Measurements from ENCODE around the gene POC1A. TPM values are rescaled to one million over a fixed set of nuclear protein-coding genes. Genes with fewer than 3 reads are reported as not detected.

POC1A gene
- total RNA-seq, 1 donor from 2014 or later = 3.7 TPM

DNA sequence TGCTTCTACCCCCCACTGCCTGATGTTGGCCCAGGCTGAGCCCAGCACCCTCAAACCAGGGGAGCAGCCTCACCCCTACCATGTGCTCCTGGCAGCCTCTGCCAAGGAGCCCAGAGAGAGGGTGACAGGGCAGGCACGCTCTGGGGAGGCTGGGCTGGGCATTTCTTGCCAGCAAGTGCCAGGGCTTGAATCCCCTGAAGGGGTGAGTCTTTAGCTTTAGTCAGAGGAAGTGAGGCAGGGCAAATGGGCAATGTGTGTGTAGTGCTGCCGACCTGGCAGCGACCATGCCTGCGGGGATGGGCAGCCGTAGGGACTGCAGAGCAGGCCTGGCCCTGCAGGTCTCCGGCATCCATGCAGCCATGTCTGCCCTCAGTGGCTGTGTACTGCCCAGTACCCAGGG lies 116.0 kb downstream of the POC1A start:
- H3K4me3 Mint-ChIP-seq (ENCODE audit: unreplicated experiment) = no peak overlapping the region

DNA sequence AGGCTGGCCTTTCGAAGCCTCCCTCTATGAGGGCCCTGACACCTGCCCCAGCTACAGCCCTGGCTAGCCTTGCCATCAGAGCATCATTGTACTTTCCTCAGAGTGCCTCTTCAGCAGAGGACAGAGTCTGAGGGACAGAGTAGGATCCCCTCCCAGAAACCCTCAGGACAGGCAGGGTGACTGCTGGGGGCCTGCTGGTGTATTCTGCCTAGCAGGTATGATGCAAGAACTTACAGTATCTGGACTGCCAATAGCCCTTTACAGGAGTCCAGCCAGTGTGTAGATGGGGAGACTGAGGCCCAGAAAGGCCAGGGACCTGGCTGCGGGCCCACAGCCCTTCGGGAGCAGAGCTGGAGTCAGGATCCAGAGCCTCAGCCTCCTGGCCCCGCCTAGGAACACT lies 116.9 kb downstream of the POC1A start:
- H3K4me1 ChIP-seq (ENCODE audit: insufficient read depth, low read length) = peaks cover 8% of the 10 kb centered on the region
- H3K4me3 ChIP-seq (ENCODE audit: insufficient read depth, low read depth, low read length) = no peak overlapping the region
- H3K27ac ChIP-seq (ENCODE audit: low read depth, low read length) = no peak overlapping the region
- peaks cover 2% of the 10 kb centered on the region for H3K4me1 Mint-ChIP-seq (ENCODE audit: low read depth, unreplicated experiment)
- H3K36me3 ChIP-seq (ENCODE audit: insufficient read depth, low read length) = no peaks in the 10 kb centered on the region
- H3K27me3 Mint-ChIP-seq (ENCODE audit: low read depth, unreplicated experiment) = peaks cover 20% of the 10 kb centered on the region
- no peak overlapping the region for H3K4me2 ChIP-seq (ENCODE audit: low read length)
- H3K36me3 Mint-ChIP-seq (ENCODE audit: low read depth, unreplicated experiment) = no peaks in the 10 kb centered on the region
- H3K9me3 Mint-ChIP-seq (ENCODE audit: unreplicated experiment) = peaks cover 4% of the 10 kb centered on the region
- H2AFZ ChIP-seq (ENCODE audit: low read depth, low read length) = no peak overlapping the region
- no peak overlapping the region for H3K9ac ChIP-seq (ENCODE audit: low read length)
- H3K27me3 ChIP-seq (ENCODE audit: insufficient read depth, low read length) = no peaks in the 10 kb centered on the region
- no peaks in the 10 kb centered on the region for H3K79me2 ChIP-seq (ENCODE audit: insufficient read depth, low read length)
- peaks cover under 1% of the 10 kb centered on the region for H3K9me3 ChIP-seq (ENCODE audit: insufficient read depth, low read depth, low read length)
- TF ChIP-seq EZH2 (IDR thresholded peaks at IDR 0.05; ENCODE audit: insufficient read depth, low read length) = no peak
- TF ChIP-seq, protein P1, sequence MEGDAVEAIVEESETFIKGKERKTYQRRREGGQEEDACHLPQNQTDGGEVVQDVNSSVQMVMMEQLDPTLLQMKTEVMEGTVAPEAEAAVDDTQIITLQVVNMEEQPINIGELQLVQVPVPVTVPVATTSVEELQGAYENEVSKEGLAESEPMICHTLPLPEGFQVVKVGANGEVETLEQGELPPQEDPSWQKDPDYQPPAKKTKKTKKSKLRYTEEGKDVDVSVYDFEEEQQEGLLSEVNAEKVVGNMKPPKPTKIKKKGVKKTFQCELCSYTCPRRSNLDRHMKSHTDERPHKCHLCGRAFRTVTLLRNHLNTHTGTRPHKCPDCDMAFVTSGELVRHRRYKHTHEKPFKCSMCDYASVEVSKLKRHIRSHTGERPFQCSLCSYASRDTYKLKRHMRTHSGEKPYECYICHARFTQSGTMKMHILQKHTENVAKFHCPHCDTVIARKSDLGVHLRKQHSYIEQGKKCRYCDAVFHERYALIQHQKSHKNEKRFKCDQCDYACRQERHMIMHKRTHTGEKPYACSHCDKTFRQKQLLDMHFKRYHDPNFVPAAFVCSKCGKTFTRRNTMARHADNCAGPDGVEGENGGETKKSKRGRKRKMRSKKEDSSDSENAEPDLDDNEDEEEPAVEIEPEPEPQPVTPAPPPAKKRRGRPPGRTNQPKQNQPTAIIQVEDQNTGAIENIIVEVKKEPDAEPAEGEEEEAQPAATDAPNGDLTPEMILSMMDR (IDR thresholded peaks at IDR 0.05; ENCODE audit: insufficient read depth, low read depth, low read length) = no peak
- no peaks in the 10 kb centered on the region for H4K20me1 ChIP-seq (ENCODE audit: insufficient read depth, low read length)
- DNase-seq (ENCODE audit: low read depth) = no peak
- H3K27ac Mint-ChIP-seq (ENCODE audit: unreplicated experiment) = no peak overlapping the region
- FAIRE-seq = no peak
- no peak overlapping the region for H3K4me3 Mint-ChIP-seq (ENCODE audit: unreplicated experiment)

More for the DNA sequence above, 116.0 kb downstream of the POC1A start:
- Mint-ChIP-seq H3K27me3 (ENCODE audit: low read depth, unreplicated experiment) (peaks cover 20% of the 10 kb centered on the region), H3K4me1 (ENCODE audit: low read depth, unreplicated experiment) (peaks cover 2% of the 10 kb centered on the region), H3K36me3 (ENCODE audit: low read depth, unreplicated experiment) (no peaks in the 10 kb centered on the region), H3K27ac (ENCODE audit: unreplicated experiment) (no peak overlapping the region), H3K9me3 (ENCODE audit: unreplicated experiment) (peaks cover 3% of the 10 kb centered on the region)
- Histone ChIP-seq H3K9ac (ENCODE audit: low read length) (no peak overlapping the region), H3K79me2 (ENCODE audit: insufficient read depth, low read length) (no peaks in the 10 kb centered on the region), H3K27ac (ENCODE audit: low read depth, low read length) (no peak overlapping the region), H3K4me2 (ENCODE audit: low read length) (no peak overlapping the region), H3K4me3 (ENCODE audit: insufficient read depth, low read depth, low read length) (no peak overlapping the region), H3K9me3 (ENCODE audit: insufficient read depth, low read depth, low read length) (no peaks in the 10 kb centered on the region), H3K4me1 (ENCODE audit: insufficient read depth, low read length) (peaks cover 8% of the 10 kb centered on the region), H3K36me3 (ENCODE audit: insufficient read depth, low read length) (no peaks in the 10 kb centered on the region), H2AFZ (ENCODE audit: low read depth, low read length) (no peak overlapping the region), H4K20me1 (ENCODE audit: insufficient read depth, low read length) (no peaks in the 10 kb centered on the region), H3K27me3 (ENCODE audit: insufficient read depth, low read length) (no peaks in the 10 kb centered on the region)
- no peak for TF ChIP-seq EZH2 (IDR thresholded peaks at IDR 0.05; ENCODE audit: insufficient read depth, low read length)
- TF ChIP-seq, protein P1 (IDR thresholded peaks at IDR 0.05; ENCODE audit: insufficient read depth, low read depth, low read length) = no peak
- FAIRE-seq (no peak), DNase-seq (ENCODE audit: low read depth) (no peak)

DNA sequence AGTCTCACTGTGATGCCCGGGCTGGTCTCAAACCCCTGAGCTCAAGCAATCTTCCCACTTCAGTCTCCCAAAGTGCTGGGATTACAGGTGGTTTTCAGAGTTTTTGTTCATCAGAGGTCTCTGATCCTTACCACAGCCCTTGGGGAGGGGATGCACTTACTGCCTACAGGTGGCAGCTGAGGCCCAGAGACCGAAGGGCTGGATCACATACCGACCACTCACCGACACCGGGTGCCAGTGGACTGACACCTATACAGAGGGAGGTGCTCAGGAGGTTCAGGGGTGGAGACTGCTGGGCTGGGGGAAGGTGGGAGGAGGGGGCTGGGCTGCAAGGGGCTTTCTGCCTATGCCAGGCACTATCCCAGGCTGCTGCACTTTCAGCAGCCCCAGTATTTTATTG lies 117.4 kb downstream of the POC1A start:
- Histone ChIP-seq H3K79me2 (ENCODE audit: insufficient read depth, low read length) (no peaks in the 10 kb centered on the region), H3K4me1 (ENCODE audit: insufficient read depth, low read length) (peaks cover 8% of the 10 kb centered on the region), H3K27ac (ENCODE audit: low read depth, low read length) (no peak overlapping the region), H3K36me3 (ENCODE audit: insufficient read depth, low read length) (no peaks in the 10 kb centered on the region), H3K9me3 (ENCODE audit: insufficient read depth, low read depth, low read length) (peaks cover 3% of the 10 kb centered on the region), H3K27me3 (ENCODE audit: insufficient read depth, low read length) (no peaks in the 10 kb centered on the region), H3K9ac (ENCODE audit: low read length) (no peak overlapping the region), H3K4me2 (ENCODE audit: low read length) (no peak overlapping the region), H4K20me1 (ENCODE audit: insufficient read depth, low read length) (no peaks in the 10 kb centered on the region), H3K4me3 (ENCODE audit: insufficient read depth, low read depth, low read length) (no peak overlapping the region), H2AFZ (ENCODE audit: low read depth, low read length) (no peak overlapping the region)
- TF ChIP-seq EZH2 (IDR thresholded peaks at IDR 0.05; ENCODE audit: insufficient read depth, low read length) = no peak
- TF ChIP-seq, protein P1 (IDR thresholded peaks at IDR 0.05; ENCODE audit: insufficient read depth, low read depth, low read length) = no peak
- FAIRE-seq = no peak
- H3K36me3 Mint-ChIP-seq (ENCODE audit: low read depth, unreplicated experiment) = no peaks in the 10 kb centered on the region
- H3K27ac Mint-ChIP-seq (ENCODE audit: unreplicated experiment) = no peak overlapping the region
- H3K4me1 Mint-ChIP-seq (ENCODE audit: low read depth, unreplicated experiment) = peaks cover 2% of the 10 kb centered on the region
- H3K27me3 Mint-ChIP-seq (ENCODE audit: low read depth, unreplicated experiment) = peaks cover 23% of the 10 kb centered on the region
- peaks cover 8% of the 10 kb centered on the region for H3K9me3 Mint-ChIP-seq (ENCODE audit: unreplicated experiment)
- no peak overlapping the region for H3K4me3 Mint-ChIP-seq (ENCODE audit: unreplicated experiment)
- no peak for DNase-seq (ENCODE audit: low read depth)
